CD4-positive, alpha-beta memory T cell (primary cell): ENCODE data around the gene DOCK4. TPM values are rescaled to one million over a fixed set of nuclear protein-coding genes. Genes with fewer than 3 reads are reported as not detected.

Source experiments
- CTCF ChIA-PET: fragments of 350-600 bp; sonication (Branson Sonifier 250); formaldehyde crosslinking; loops from one replicate; lab custom pipeline; 2021; ENCODE audit warnings: inconsistent platforms; ENCODE audit not compliant: partially characterized antibody; lab: Charles Lee
- POLR2A ChIA-PET: fragments of 350-600 bp; sonication (Branson Sonifier 250); formaldehyde crosslinking; loops from one replicate; lab custom pipeline; 2021; ENCODE audit not compliant: partially characterized antibody; lab: Charles Lee
- DNase-seq, 5 donors: peaks; one replicate each; pipeline versions ENCODE4 v3.0.0 to v3.0.0-alpha.2; 2020 to 2022; ENCODE audit warnings: mixed read lengths in 1 of 5
- H3K27ac ChIP-seq: one replicate; pipeline ENCODE4 v1.7.0; 2013; ENCODE audit warnings: low read depth, low read length
- H3K27me3 ChIP-seq: 2 replicates; pipeline ENCODE4 v1.7.0; 2013; ENCODE audit warnings: mild to moderate bottlenecking, low read length, moderate library complexity; ENCODE audit not compliant: insufficient read depth
- H3K36me3 ChIP-seq: 2 replicates; pipeline ENCODE4 v1.7.0; 2013; ENCODE audit warnings: mild to moderate bottlenecking, low read length, moderate library complexity; ENCODE audit not compliant: insufficient read depth
- H3K4me1 ChIP-seq: 2 replicates; pipeline ENCODE4 v1.7.0; 2013; ENCODE audit warnings: mild to moderate bottlenecking, low read length, moderate library complexity; ENCODE audit not compliant: insufficient read depth
- H3K4me3 ChIP-seq, 2 donors: one replicate each; pipeline ENCODE4 v1.7.0; 2013; ENCODE audit warnings: low read length in 2 of 2, mild to moderate bottlenecking in 1 of 2
- H3K9me3 ChIP-seq, 2 donors: one replicate each; pipeline ENCODE4 v1.7.0; 2013; ENCODE audit warnings: low read length in 2 of 2, control low read depth in 1 of 2; ENCODE audit not compliant: control insufficient read depth in 1 of 2
- H3K27ac Mint-ChIP-seq, 7 donors: one replicate each; pipeline ENCODE4 v1.8.0; 2020 to 2021; ENCODE audit warnings: mixed read lengths in 7 of 7, mild to moderate bottlenecking in 6 of 7, inconsistent platforms in 3 of 7, moderate library complexity in 3 of 7
- H3K27me3 Mint-ChIP-seq, 2 donors: one replicate each; pipeline ENCODE4 v1.8.0; 2020 to 2021; ENCODE audit warnings: mixed read lengths in 2 of 2
- H3K36me3 Mint-ChIP-seq, 2 donors: one replicate each; pipeline ENCODE4 v1.8.0; 2020 to 2021; ENCODE audit warnings: mixed read lengths in 2 of 2, inconsistent platforms in 1 of 2, mild to moderate bottlenecking in 1 of 2
- H3K4me1 Mint-ChIP-seq, 4 donors: one replicate each; pipeline ENCODE4 v1.8.0; 2020 to 2021; ENCODE audit warnings: mixed read lengths in 4 of 4, mild to moderate bottlenecking in 1 of 4
- H3K4me3 Mint-ChIP-seq, 8 donors: one replicate each; pipeline ENCODE4 v1.8.0; 2020 to 2021; ENCODE audit warnings: mixed read lengths in 8 of 8, mild to moderate bottlenecking in 7 of 8, moderate library complexity in 6 of 8, inconsistent platforms in 3 of 8
- H3K9me3 Mint-ChIP-seq, 8 donors: one replicate each; pipeline ENCODE4 v1.8.0; 2020 to 2021; ENCODE audit warnings: mixed read lengths in 8 of 8, mild to moderate bottlenecking in 5 of 8, inconsistent platforms in 3 of 8, moderate library complexity in 1 of 8
- intact Hi-C: fragments of 100-400 bp; cut with micrococcal nuclease; formaldehyde crosslinking; loops from one replicate; pipeline ENCODE4 v1.15.1; 2023
- polyA plus RNA-seq, 2 donors: library from polyadenylated mRNA; unstranded; fragments of 300-500 nt; fragmentation: Illumina TruSeq; gene quantifications; one replicate each; pipeline ENCODE4 v1.2.3, GENCODE V29; 2021
- total RNA-seq, 2 experiments: library from RNA; stranded (reverse); gene quantifications; one replicate each; pipeline ENCODE4 v1.2.3, GENCODE V29; 2021

The DOCK4 gene
- total and polyA plus RNA-seq, 4 experiments from 2014 or later, result 0.47 to 1.5 (median 1.2) TPM; not detected in 1

DNA sequence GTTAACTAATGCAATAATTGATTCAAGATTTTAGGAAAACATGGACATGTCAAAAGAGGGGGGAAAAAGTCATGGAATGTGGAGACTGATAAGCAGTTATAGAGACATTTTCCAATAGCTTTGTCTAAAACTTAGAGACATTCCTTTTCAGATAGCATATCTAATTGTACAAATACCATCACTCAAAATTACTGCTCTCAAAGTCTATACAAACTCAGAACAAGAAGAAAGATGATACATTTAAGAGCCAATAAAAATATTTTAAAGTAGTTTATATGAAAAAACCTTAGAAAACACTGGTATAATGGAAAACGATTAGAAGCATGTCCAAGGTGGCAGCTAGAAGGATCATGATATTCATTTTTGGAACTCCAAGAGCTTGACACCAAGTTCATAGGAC is 146.5 kb downstream of the DOCK4 start:
- Mint-ChIP-seq H3K9me3 (peaks cover 0 to 1% (median 0%) of the 10 kb centered on the region in 8 donors), H3K4me3 (no peak overlapping the region), H3K27me3 (peaks cover 0 to 2% of the 10 kb centered on the region in 2 donors), H3K4me1 (no peaks in the 10 kb centered on the region), H3K27ac (no peak overlapping the region), H3K36me3 (no peaks in the 10 kb centered on the region)
- no peak for DNase-seq
- Histone ChIP-seq H3K27ac (no peak overlapping the region), H3K36me3 (no peaks in the 10 kb centered on the region), H3K9me3 (no peaks in the 10 kb centered on the region), H3K4me3 (no peak overlapping the region), H3K27me3 (no peaks in the 10 kb centered on the region), H3K4me1 (no peaks in the 10 kb centered on the region)
- CTCF ChIA-PET, result no interaction called here
- POLR2A ChIA-PET, result no interaction called here
- intact Hi-C loops, result no loop called here

DNA sequence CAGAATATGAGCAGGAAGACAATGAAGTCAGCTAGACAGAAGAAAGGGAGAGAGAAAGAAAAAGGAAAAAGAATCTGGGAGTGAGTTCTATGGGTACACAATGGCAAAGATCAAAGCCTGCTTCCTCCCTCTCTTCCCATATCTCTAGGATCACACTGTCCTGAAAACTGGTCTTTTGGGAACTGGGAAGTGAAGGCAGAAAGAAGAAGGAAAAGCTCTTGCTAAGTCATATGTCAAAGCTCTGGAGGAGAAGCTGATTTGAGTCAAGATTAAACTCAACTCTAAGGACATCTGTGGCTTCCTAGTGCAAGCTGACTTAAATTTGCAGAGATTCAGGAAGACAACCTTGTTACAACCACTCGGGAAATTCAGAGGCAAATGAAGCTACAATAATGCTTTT is 147.5 kb downstream of the DOCK4 start:
- no peaks in the 10 kb centered on the region for H3K36me3 Mint-ChIP-seq
- Histone ChIP-seq H3K4me3 (no peak overlapping the region), H3K27ac (no peak overlapping the region), H3K9me3 (no peaks in the 10 kb centered on the region), H3K36me3 (no peaks in the 10 kb centered on the region), H3K27me3 (no peaks in the 10 kb centered on the region), H3K4me1 (no peaks in the 10 kb centered on the region)
- intact Hi-C loops, result no loop called here
- DNase-seq, result no peak
- no peak overlapping the region for H3K27ac Mint-ChIP-seq
- H3K9me3 Mint-ChIP-seq, result peaks cover 0 to 1% (median 0%) of the 10 kb centered on the region in 8 donors
- POLR2A ChIA-PET, result no interaction called here
- no peaks in the 10 kb centered on the region for H3K27me3 Mint-ChIP-seq
- no peaks in the 10 kb centered on the region for H3K4me1 Mint-ChIP-seq
- H3K4me3 Mint-ChIP-seq, result no peak overlapping the region
- CTCF ChIA-PET, result no interaction called here

DNA sequence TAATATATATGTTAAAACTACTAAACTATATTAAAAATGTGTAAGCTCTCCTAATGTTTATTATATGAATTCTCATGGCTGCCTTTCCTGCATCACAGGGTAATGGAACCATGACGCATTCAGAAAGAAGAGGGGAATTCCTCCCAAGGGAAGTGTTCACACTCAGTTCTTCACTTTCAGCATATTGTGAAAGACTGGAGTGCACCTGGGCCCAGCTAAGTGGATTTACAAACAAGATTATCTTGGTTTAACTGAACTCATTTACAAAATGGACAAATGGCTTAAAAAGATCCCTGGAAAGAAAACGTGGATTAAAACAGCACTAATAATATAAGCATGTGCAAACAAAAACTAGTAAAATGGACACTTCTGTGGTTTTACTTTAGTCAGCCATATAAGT is 149.8 kb downstream of the DOCK4 start:
- H3K27ac Mint-ChIP-seq, result no peak overlapping the region
- no peaks in the 10 kb centered on the region for H3K36me3 ChIP-seq
- H3K4me3 Mint-ChIP-seq, result no peak overlapping the region
- CTCF ChIA-PET, result interaction anchor here (0.9 kb wide), 1 partner anchor 16 kb away, joined by 3 read pairs; no protein-coding TSS in a partner anchor
- H3K9me3 Mint-ChIP-seq, result peaks cover 0 to 1% (median 0%) of the 10 kb centered on the region in 8 donors
- no peaks in the 10 kb centered on the region for H3K4me1 ChIP-seq
- no peaks in the 10 kb centered on the region for H3K36me3 Mint-ChIP-seq
- H3K27me3 Mint-ChIP-seq, result no peaks in the 10 kb centered on the region
- H3K4me3 ChIP-seq, result no peak overlapping the region
- DNase-seq, result no peak
- no peaks in the 10 kb centered on the region for H3K9me3 ChIP-seq
- H3K4me1 Mint-ChIP-seq, result no peaks in the 10 kb centered on the region
- intact Hi-C loops, result no loop called here
- H3K27me3 ChIP-seq, result no peaks in the 10 kb centered on the region
- POLR2A ChIA-PET, result no interaction called here
- H3K27ac ChIP-seq, result no peak overlapping the region

DNA sequence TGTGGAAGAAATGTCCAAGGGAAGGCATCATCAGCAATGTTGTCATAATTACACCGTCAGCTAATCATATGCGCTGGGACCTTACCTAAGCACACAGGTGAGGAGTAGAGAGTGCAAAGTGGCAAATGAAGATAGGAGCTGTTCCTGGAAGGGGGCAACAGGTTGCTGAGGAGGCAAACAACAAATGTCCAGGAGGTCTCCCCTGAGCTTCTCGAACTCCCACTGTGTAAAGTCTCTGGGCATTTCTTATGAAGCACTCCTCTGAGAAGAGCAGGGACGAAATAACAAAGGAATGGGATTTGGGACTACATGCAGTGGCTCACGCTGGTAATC is 152.5 kb downstream of the DOCK4 start:
- H3K27me3 Mint-ChIP-seq, result no peaks in the 10 kb centered on the region
- DNase-seq, result no peak
- H3K4me1 Mint-ChIP-seq, result no peaks in the 10 kb centered on the region
- intact Hi-C loops, result no loop called here
- ChIA-PET CTCF (no interaction called here), POLR2A (no interaction called here)
- no peak overlapping the region for H3K4me3 Mint-ChIP-seq
- no peaks in the 10 kb centered on the region for H3K36me3 Mint-ChIP-seq
- Histone ChIP-seq H3K4me1 (no peaks in the 10 kb centered on the region), H3K36me3 (no peaks in the 10 kb centered on the region), H3K9me3 (no peaks in the 10 kb centered on the region), H3K27me3 (no peaks in the 10 kb centered on the region), H3K4me3 (no peak overlapping the region), H3K27ac (no peak overlapping the region)
- H3K27ac Mint-ChIP-seq, result no peak overlapping the region
- H3K9me3 Mint-ChIP-seq, result peaks cover 0 to under 1% (median 0%) of the 10 kb centered on the region in 8 donors

DNA sequence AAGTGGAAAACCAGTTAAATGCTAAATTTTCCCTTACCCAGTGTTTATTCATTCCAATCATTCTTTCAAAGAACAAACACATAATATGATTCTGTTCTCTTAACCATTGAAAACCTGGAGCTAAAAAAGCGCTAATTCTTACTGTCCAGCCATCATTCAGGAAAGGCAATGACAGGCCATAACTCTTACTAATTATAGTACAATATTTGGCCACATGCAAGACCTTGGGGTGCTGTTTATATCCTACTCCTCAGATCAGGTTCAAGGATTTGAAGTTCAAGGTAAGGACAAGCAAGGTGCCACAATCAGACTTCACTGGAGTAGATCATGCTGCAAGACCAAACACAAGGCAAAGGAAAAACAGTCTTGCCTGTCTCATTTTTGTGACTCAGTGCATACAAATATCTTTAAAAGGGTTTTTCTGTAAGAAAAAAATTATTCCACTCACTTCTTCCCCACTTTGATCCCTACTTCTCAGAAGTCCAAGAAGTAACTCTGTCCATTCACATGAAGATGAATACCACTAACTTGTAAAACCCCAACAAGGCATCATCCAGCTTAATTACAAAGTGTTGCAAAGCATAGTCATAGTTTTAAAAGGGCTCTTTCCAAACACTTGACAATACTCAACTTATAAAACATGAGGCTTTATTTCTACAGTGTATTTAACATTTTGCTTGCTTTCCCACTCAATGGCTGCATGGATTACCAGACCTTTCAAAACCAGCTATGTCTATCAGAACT is 153.0 kb downstream of the DOCK4 start:
- H3K27ac Mint-ChIP-seq, result no peak overlapping the region
- Histone ChIP-seq H3K9me3 (no peaks in the 10 kb centered on the region), H3K27me3 (no peaks in the 10 kb centered on the region), H3K4me1 (no peaks in the 10 kb centered on the region), H3K4me3 (no peak overlapping the region), H3K36me3 (no peaks in the 10 kb centered on the region), H3K27ac (no peak overlapping the region)
- POLR2A ChIA-PET, result no interaction called here
- CTCF ChIA-PET, result no interaction called here
- intact Hi-C loops, result no loop called here
- no peak for DNase-seq
- H3K9me3 Mint-ChIP-seq, result no peaks in the 10 kb centered on the region
- no peaks in the 10 kb centered on the region for H3K36me3 Mint-ChIP-seq
- no peaks in the 10 kb centered on the region for H3K27me3 Mint-ChIP-seq
- no peak overlapping the region for H3K4me3 Mint-ChIP-seq
- no peaks in the 10 kb centered on the region for H3K4me1 Mint-ChIP-seq

DNA sequence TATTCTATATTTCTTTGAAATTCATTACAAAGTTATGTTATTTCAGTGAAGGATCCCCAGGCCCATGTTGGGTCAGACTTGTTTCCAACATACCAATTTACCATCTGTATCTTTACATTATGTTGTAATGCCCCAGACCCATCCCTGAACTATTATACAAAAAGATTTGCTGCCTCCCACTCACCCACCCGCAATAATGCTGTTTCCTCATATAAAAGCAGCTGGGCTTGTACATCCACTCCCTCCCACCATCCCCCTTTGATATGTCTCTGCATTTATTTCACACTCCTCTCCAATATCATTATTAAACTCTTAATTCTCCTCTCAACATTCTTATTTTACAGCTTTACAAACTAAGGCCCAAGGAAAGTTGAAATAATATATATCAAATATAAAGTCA is 153.7 kb downstream of the DOCK4 start:
- no peak for DNase-seq
- Histone ChIP-seq H3K27ac (no peak overlapping the region), H3K4me3 (no peak overlapping the region), H3K4me1 (no peaks in the 10 kb centered on the region), H3K9me3 (no peaks in the 10 kb centered on the region), H3K27me3 (no peaks in the 10 kb centered on the region), H3K36me3 (no peaks in the 10 kb centered on the region)
- H3K36me3 Mint-ChIP-seq, result no peaks in the 10 kb centered on the region
- H3K4me3 Mint-ChIP-seq, result no peak overlapping the region
- no peak overlapping the region for H3K27ac Mint-ChIP-seq
- no peaks in the 10 kb centered on the region for H3K9me3 Mint-ChIP-seq
- ChIA-PET POLR2A (no interaction called here), CTCF (no interaction called here)
- no peaks in the 10 kb centered on the region for H3K27me3 Mint-ChIP-seq
- intact Hi-C loops, result no loop called here
- no peaks in the 10 kb centered on the region for H3K4me1 Mint-ChIP-seq

DNA sequence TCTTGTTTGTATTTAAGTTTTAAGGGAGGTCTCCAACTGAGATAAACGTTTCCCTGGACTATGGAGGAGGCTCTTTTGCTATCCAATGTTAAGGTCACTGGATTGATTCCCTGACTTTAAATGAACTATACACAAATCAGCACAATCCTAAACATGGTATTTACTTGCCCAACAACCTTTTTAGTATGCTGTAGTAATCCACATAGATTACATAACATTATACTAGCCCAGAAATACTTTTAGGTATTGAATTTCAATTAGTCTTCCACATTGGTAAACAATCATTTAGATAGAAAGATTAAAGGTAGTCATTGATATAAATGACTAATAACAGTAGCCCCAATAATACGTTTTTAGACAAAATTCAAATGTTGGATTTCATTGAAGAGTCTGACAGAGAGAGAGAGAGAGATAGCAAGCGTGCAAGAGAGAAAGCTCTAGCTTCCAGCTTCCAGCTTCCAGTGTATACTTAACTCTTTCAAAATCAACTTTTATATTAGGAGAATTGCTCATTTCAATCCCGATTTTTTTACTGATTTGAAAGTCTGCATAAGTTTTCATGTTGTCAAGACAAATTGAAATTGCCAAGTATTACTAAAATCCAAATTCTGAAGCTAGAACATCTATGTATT is 155.8 kb downstream of the DOCK4 start:
- no peaks in the 10 kb centered on the region for H3K36me3 ChIP-seq
- Mint-ChIP-seq H3K4me1 (no peaks in the 10 kb centered on the region), H3K36me3 (no peaks in the 10 kb centered on the region), H3K27me3 (no peaks in the 10 kb centered on the region), H3K27ac (no peak overlapping the region), H3K9me3 (peaks cover 0 to 11% (median under 1%) of the 10 kb centered on the region in 8 donors), H3K4me3 (no peak overlapping the region)
- intact Hi-C loops, result no loop called here
- H3K9me3 ChIP-seq, result no peaks in the 10 kb centered on the region
- no peak overlapping the region for H3K4me3 ChIP-seq
- DNase-seq, result no peak
- POLR2A ChIA-PET, result no interaction called here
- H3K27me3 ChIP-seq, result no peaks in the 10 kb centered on the region
- H3K27ac ChIP-seq, result no peak overlapping the region
- H3K4me1 ChIP-seq, result no peaks in the 10 kb centered on the region
- CTCF ChIA-PET, result no interaction called here
